PC-3 (cell line): ENCODE measurements around the gene PRR15L.

Experiments
- CTCF ChIP-seq: fragments of 300-600 bp; sonication (generic); conservative IDR thresholded peaks from 2 replicates; pipeline ENCODE4 v1.5.1; 2017; ENCODE audit warnings: antibody characterized with exemption, low read depth, mild to moderate bottlenecking, low read length
- EZH2 ChIP-seq: fragments of 300-600 bp; sonication (generic); IDR thresholded peaks from one replicate; pipeline ENCODE4 v1.6.1; 2017; ENCODE audit warnings: antibody characterized with exemption, mild to moderate bottlenecking, low read length; ENCODE audit not compliant: unreplicated experiment
- EZH2phosphoT487 ChIP-seq: fragments of 300-600 bp; sonication (generic); IDR thresholded peaks from 2 replicates; pipeline ENCODE4 v1.6.1; 2018; ENCODE audit warnings: mild to moderate bottlenecking, antibody characterized with exemption, low read length, borderline replicate concordance

GRCh38 chr17:47998044-47998443 is 40.4 kb upstream of the PRR15L start:
- TF ChIP-seq EZH2phosphoT487 (no peak), EZH2 (no peak), CTCF (no peak)
